ENCODE results near the gene DUS2.
"Not testable (repeated sequence)": the region's sequence is repeated elsewhere in the genome, so short reads cannot be mapped to it uniquely, and the experiment has no call there.

DNA sequence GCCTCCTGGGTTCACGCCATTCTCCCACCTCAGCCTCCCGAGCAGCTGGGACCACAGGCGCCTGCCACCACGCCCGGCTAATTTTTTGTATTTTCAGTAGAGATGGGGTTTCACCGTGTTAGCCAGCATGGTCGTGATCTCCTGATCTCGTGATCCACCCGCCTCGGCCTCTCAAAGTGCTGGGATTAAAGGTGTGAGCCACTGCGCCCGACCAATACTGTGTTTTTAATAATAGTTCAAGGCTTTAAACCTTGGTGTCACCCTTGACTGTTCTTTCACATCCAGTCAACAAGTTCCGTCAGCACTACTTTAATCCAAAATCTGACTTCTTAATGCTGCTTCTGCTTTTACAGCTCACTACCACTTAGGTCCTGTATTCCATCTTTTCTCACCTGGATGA, 95.9 kb downstream of the DUS2 start:
- TF ChIP-seq CTCF (IDR thresholded peaks at IDR 0.05); ZFX (IDR thresholded peaks at IDR 0.05; ENCODE audit: borderline replicate concordance): not testable (repeated sequence)
